Smooth muscle cell of the umbilical artery (primary cell): Measurements from ENCODE around the gene LCE1E. TPM values are rescaled to one million over a fixed set of nuclear protein-coding genes. Genes with fewer than 3 reads are reported as not detected.

Experiments
- total RNA-seq: library from RNA; depleted of rRNA; stranded (reverse); fragments of >200 nt; gene quantifications from 2 replicates; pipeline ENCODE4 v1.2.3, GENCODE V29; 2014

LCE1E gene
- total RNA-seq: 0.42 TPM in 1 of 2 replicates, not detected in the other

DNA sequence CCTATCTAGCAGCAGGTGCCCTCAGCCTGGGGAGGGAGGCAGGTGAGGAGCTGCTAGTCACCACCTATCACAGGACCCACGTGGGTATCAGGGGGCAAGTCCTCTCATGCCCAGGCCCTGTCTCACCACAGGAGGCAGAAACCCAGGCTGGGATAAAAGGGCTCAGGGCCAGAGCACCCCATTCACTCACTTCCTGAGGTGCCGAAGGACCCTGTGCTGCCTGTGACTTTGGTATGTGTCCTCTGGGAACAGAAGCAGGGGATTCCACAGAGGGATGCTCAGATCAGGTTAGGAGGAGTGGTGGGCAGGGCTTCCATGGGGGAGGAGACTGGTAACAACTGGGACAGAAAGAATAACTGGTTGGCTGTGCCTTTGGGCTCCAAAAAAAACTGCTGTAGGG, at the start of gene LCE1E:
LCE1E (plus strand) TSS at position 181 of the 400 bp plus-strand sequence. CDS start 1,043 bp downstream, outside the sequence.

GRCh38 chr1:152757747-152758146, 28.3 kb upstream of the LCE1E start, which contains the start of gene KPRP:
Gene KPRP, plus strand, starts transcription at chr1:152758025. Its CDS starts 1,564 bp downstream, at chr1:152759589.

DNA sequence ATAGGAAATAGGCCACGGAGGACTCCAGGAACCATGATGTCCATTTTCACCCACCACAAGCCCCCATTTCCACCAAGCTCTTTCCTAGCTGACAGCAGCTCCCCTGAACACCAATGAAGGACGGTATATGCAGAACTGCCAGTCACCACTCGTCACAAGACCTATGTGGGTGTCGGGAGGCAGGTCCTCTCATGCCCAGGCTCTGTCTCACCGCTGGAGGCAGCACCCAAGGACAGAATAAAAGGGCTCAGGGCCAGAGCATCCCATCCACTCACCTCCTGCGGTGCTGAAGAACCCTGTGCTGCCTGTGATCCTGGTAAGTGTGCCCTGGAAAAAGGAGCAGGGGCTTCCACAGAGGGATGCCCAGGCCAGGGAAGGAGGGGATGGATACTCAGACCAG, 11.2 kb upstream of the LCE1E start, which contains the start of gene LCE1F:
LCE1F (plus strand) TSS at position 266 of the 400 bp plus-strand sequence. CDS start 1,232 bp downstream, outside the sequence.

GRCh38 chr1:152796421-152796820, 10.4 kb downstream of the LCE1E start, which contains the start of gene LCE1D:
Gene LCE1D, plus strand, starts transcription at chr1:152796721. Its CDS starts 1,074 bp downstream, at chr1:152797795.

DNA sequence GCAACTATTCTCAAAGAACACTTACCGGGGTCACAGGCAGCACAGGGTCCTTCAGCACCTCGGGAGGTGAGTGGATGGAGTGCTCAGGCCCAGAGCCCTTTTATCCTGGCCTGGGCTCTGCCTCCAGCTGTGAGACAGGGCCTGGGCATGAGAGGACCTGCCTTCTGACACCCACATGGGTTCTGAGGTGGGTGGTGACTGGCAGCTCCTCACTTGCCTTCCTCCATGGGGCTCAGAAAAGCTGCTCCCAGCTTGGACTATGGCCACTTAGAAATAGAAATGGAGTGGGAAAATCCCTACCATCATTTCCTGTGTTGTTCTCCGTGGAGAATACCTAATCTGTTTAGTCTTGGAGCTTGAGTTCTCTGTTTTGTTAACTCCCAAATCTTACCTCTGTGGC, 20.5 kb downstream of the LCE1E start, which contains the start of gene LCE1C:
LCE1C (minus strand) TSS at position 76 of the 400 bp plus-strand sequence. CDS start 1,173 bp downstream, outside the sequence.

GRCh38 chr1:152811671-152812070, 25.6 kb downstream of the LCE1E start, which contains the start of gene LCE1B:
Gene LCE1B, plus strand, starts transcription at chr1:152811971. Its CDS starts 476 bp downstream, at chr1:152812447.

DNA sequence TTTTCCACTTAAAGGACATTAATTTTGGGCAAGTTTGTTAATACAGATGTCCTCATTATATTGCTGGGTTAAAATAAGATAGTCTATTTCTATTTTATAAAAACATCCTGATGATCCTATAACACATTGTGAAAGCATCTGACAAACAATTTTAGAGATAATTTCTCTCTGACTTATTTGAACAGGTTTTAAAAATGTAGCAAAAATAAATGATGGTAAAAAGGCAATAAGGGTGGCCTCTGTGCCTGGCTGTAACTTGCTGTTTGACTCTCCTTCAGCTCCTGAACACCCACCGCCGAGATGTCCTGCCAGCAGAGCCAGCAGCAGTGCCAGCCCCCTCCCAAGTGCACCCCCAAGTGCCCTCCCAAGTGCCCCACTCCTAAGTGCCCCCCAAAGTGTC, 41.1 kb downstream of the LCE1E start, which contains the start of gene LCE1A:
LCE1A (plus strand) TSS at position 301 of the 400 bp plus-strand sequence; CDS start at position 301, 0 bp downstream.

Other genes starting within 250 kb of the LCE1E start
- gene LCE3E, start 219.5 kb upstream of the LCE1E start, total RNA-seq: not detected in 2 replicates
- not detected in 2 replicates for gene LCE3D, start 205.7 kb upstream of the LCE1E start, total RNA-seq
- not detected in 2 replicates for gene LCE3C, start 186.0 kb upstream of the LCE1E start, total RNA-seq
- gene LCE3B, start 172.4 kb upstream of the LCE1E start, total RNA-seq: not detected in 2 replicates
- not detected in 2 replicates for gene LCE3A, start 163.2 kb upstream of the LCE1E start, total RNA-seq
- not detected in 2 replicates for gene LCE2D, start 122.9 kb upstream of the LCE1E start, total RNA-seq
- gene LCE2C, start 111.0 kb upstream of the LCE1E start, total RNA-seq: not detected in 2 replicates
- gene LCE2B, start 100.1 kb upstream of the LCE1E start, total RNA-seq: not detected in 2 replicates
- not detected in 2 replicates for gene LCE2A, start 87.9 kb upstream of the LCE1E start, total RNA-seq
- not detected in 2 replicates for gene LCE4A, start 78.1 kb upstream of the LCE1E start, total RNA-seq
- gene KPRP, start 28.2 kb upstream of the LCE1E start, total RNA-seq: not detected in 2 replicates
- gene LCE1F, start 11.1 kb upstream of the LCE1E start, total RNA-seq: not detected in 2 replicates
- not detected in 2 replicates for gene LCE1D, start 10.5 kb downstream of the LCE1E start, total RNA-seq
- gene LCE1C, start 20.4 kb downstream of the LCE1E start, total RNA-seq: not detected in 2 replicates
- gene LCE1B, start 25.7 kb downstream of the LCE1E start, total RNA-seq: not detected in 2 replicates
- gene LCE1A, start 41.2 kb downstream of the LCE1E start, total RNA-seq: not detected in 2 replicates
- not detected in 2 replicates for gene LCE6A, start 56.6 kb downstream of the LCE1E start, total RNA-seq
- not detected in 2 replicates for gene LCE7A, start 73.7 kb downstream of the LCE1E start, total RNA-seq
- gene SMCP, start 92.1 kb downstream of the LCE1E start, total RNA-seq: not detected in 2 replicates
- gene IVL, start 122.3 kb downstream of the LCE1E start, total RNA-seq: 1.1 TPM in 1 of 2 replicates, not detected in the other
- gene SPRR5, start 160.9 kb downstream of the LCE1E start, total RNA-seq: not detected in 2 replicates
- gene SPRR4, start 184.4 kb downstream of the LCE1E start, total RNA-seq: not detected in 2 replicates
- gene SPRR1A, start 197.8 kb downstream of the LCE1E start, total RNA-seq: not detected in 2 replicates
- not detected in 2 replicates for gene SPRR3, start 215.5 kb downstream of the LCE1E start, total RNA-seq
- not detected in 2 replicates for gene SPRR1B, start 244.9 kb downstream of the LCE1E start, total RNA-seq